ENCODE data around the gene RNU2-63P. TPM values are rescaled to one million over a fixed set of nuclear protein-coding genes. Genes with fewer than 3 reads are reported as not detected.

Gene RNU2-63P
- total and polyA plus RNA-seq, 2 of the 8 experiments (the other 6 are each of a cell fraction or from before 2014, with no cell fraction given) = 6.6 TPM; not detected in 1

GRCh38 chr2:88054782-88055370 is 38.5 kb upstream of the RNU2-63P start:
- Histone ChIP-seq H2BK5ac (ENCODE audit: low read depth, low read length) (0 out of 2 replicates have a peak overlapping the region, but pooled peaks have one; percentile 25), H2AK5ac (ENCODE audit: low read depth, low read length) (no peak overlapping the region), H3K36me3 (ENCODE audit: control insufficient read depth in 2 of 4, insufficient read depth in 4 of 4, low read length in 3 of 4) (peaks cover 0 to 12% (median 0%) of the 10 kb centered on the region in 4 experiments; a peak in 1 of 8 replicates), H4K20me1 (replicated peaks in 1 of 2; ENCODE audit: control insufficient read depth in 1 of 2, insufficient read depth in 2 of 2, low read length in 2 of 2) (peaks cover 0 to 6% of the 10 kb centered on the region in 2 experiments), H4K5ac (ENCODE audit: insufficient read length, low read depth, low read length) (no peak overlapping the region), H2BK20ac (ENCODE audit: low read length) (no peak overlapping the region), H3K27me3 (replicated peaks in 1 of 4; ENCODE audit: control insufficient read depth in 3 of 4, extremely low read depth in 1 of 4, insufficient read depth in 3 of 4, low read length in 3 of 4) (no peaks in the 10 kb centered on the region), H3K9me3 (ENCODE audit: insufficient read depth in 2 of 2, low read depth in 1 of 2, low read length in 1 of 2) (no peaks in the 10 kb centered on the region), H3K4me1 (replicated peaks in 1 of 4; ENCODE audit: control insufficient read depth in 3 of 4, insufficient read depth in 4 of 4, low read length in 3 of 4) (peaks cover 0 to 8% (median 4%) of the 10 kb centered on the region in 4 experiments; a peak in 5 of 7 replicates), H4K91ac (replicated peaks; ENCODE audit: insufficient read length, low read length) (peak overlapping the region; percentile 17), H3K79me1 (ENCODE audit: low read depth, low read length) (0 out of 2 replicates have a peak, but pooled peaks cover 3% of the 10 kb centered on the region), H3K4me2 (ENCODE audit: insufficient read depth in 1 of 2, low read depth in 2 of 2, low read length in 2 of 2) (peak overlapping the region; percentile 72 to 84), H2BK120ac (replicated peaks; ENCODE audit: low read depth, low read length) (no peak overlapping the region), H3K14ac (ENCODE audit: insufficient read length) (no peak overlapping the region), H3K4me3 (ENCODE audit: extremely low read depth in 1 of 4, insufficient read depth in 2 of 4, low read depth in 3 of 4, low read length in 4 of 4) (peak overlapping the region; percentile 88 to 99 (median 93)), H3K79me2 (ENCODE audit: control insufficient read depth in 1 of 2, insufficient read depth in 2 of 2, low read length in 2 of 2) (peaks cover 4 to 24% of the 10 kb centered on the region in 2 experiments; a peak in 3 of 4 replicates), H3K23ac (ENCODE audit: insufficient read length) (no peak overlapping the region), H2AFZ (ENCODE audit: low read length) (peak overlapping the region; percentile 62; the same call in 1 of the 2 replicates), H3K18ac (ENCODE audit: extremely low read depth, low read length) (peak overlapping the region; percentile 82), H2BK15ac (ENCODE audit: low read length) (no peak overlapping the region), H3K56ac (replicated peaks; ENCODE audit: insufficient read length, low read depth, low read length) (peak overlapping the region; percentile 8), H2BK12ac (ENCODE audit: low read depth, low read length) (no peak overlapping the region), H3K9ac (replicated peaks in 1 of 4; ENCODE audit: extremely low read depth in 1 of 4, low read depth in 3 of 4, low read length in 3 of 4) (peak overlapping the region; percentile 71 to 92 (median 86)), H3K4ac (replicated peaks; ENCODE audit: insufficient read length, low read depth, low read length) (no peak overlapping the region), H3K23me2 (ENCODE audit: low read depth, low read length) (no peaks in the 10 kb centered on the region; the same call in 1 of the 2 replicates), H3K27ac (ENCODE audit: low read depth, low read length) (peak overlapping the region; percentile 84), H4K8ac (ENCODE audit: extremely low read depth, insufficient read depth, low read length) (peak overlapping the region; percentile 97; the same call in 1 of the 2 replicates)
- TF ChIP-seq NANOG (IDR thresholded peaks at IDR 0.05; ENCODE audit: insufficient read depth, low read depth, low read length, poor library complexity, severe bottlenecking) (no peak), BCL11A (IDR thresholded peaks at IDR 0.05; ENCODE audit: low read depth in 2 of 2, low read length in 2 of 2) (no peak), SP1 (IDR thresholded peaks at IDR 0.05; ENCODE audit: low read depth, low read length) (no peak), SP4 (IDR thresholded peaks at IDR 0.05; ENCODE audit: low read length) (no peak), TEAD4 (IDR thresholded peaks at IDR 0.05; ENCODE audit: low read depth, low read length) (no peak), KDM1A (IDR thresholded peaks at IDR 0.05; ENCODE audit: borderline replicate concordance, low read length) (peak; percentile 53; the same call in 1 of the 2 replicates), FOSL1 (IDR thresholded peaks at IDR 0.05; ENCODE audit: insufficient read depth, low read depth, low read length) (no peak), KDM5A (IDR thresholded peaks at IDR 0.05; ENCODE audit: low read length) (no peak)
- WGBS, 2 experiments (ENCODE audit: extremely low coverage in 1 of 2, insufficient coverage in 1 of 2, insufficient read length in 1 of 2, insufficient replicate concordance in 2 of 2, low coverage in 1 of 2, low lambda C conversion rate in 2 of 2, missing lambda C conversion rate in 1 of 2) = 40% methylated on average over 25 of the region's 25 CpGs; no CpG with 5 or more reads in 1 of the 2 experiments
- no peak for DNase-seq (ENCODE audit: low read depth in 1 of 2, low spot score in 2 of 2)
- ChIA-PET CTCF (ENCODE audit: partially characterized antibody) (interaction anchor here (1.0 to 1.6 kb wide), 5 partner anchors 11 to 137 kb away, joined by 3 to 4 read pairs (median 3); no protein-coding TSS in a partner anchor), POLR2A (ENCODE audit: partially characterized antibody) (interaction anchor here (0.6 to 2.4 kb wide), 11 partner anchors 14 to 1246 kb away, joined by 3 to 26 read pairs (median 3); partner anchors contain the start of gene RNU2-63P)
- no peak for FAIRE-seq

Measured in H1 (cell line).